ENCODE measurements around the gene MYO5B.

DNA sequence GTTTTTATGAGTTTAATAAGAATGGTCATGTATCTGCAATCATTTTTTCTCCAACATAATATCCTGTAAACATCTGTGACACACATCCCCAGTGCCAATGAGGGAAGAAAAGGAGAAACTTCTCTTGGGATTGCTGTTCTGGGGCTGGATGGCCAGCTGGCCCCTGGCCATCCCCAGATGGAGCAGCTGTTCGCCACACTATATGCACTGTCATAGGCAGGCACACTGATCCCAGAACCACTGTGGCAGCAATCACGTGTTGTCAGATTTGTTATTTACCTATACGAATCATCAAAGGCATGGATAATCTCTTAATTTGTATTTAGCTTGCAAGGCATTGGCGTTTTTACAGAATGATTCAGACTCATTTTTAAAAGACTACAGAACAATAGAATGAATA, 214.1 kb downstream of the MYO5B start:
- TF ChIP-seq SMC3 (conservative IDR thresholded peaks at IDR 0.05; ENCODE audit: insufficient read depth, low read depth, low read length): no peak
- no peak for TF ChIP-seq POLR2AphosphoS5 (IDR thresholded peaks at IDR 0.05; ENCODE audit: control insufficient read depth, insufficient read depth, low read depth, low read length)
- TF ChIP-seq, protein P1, sequence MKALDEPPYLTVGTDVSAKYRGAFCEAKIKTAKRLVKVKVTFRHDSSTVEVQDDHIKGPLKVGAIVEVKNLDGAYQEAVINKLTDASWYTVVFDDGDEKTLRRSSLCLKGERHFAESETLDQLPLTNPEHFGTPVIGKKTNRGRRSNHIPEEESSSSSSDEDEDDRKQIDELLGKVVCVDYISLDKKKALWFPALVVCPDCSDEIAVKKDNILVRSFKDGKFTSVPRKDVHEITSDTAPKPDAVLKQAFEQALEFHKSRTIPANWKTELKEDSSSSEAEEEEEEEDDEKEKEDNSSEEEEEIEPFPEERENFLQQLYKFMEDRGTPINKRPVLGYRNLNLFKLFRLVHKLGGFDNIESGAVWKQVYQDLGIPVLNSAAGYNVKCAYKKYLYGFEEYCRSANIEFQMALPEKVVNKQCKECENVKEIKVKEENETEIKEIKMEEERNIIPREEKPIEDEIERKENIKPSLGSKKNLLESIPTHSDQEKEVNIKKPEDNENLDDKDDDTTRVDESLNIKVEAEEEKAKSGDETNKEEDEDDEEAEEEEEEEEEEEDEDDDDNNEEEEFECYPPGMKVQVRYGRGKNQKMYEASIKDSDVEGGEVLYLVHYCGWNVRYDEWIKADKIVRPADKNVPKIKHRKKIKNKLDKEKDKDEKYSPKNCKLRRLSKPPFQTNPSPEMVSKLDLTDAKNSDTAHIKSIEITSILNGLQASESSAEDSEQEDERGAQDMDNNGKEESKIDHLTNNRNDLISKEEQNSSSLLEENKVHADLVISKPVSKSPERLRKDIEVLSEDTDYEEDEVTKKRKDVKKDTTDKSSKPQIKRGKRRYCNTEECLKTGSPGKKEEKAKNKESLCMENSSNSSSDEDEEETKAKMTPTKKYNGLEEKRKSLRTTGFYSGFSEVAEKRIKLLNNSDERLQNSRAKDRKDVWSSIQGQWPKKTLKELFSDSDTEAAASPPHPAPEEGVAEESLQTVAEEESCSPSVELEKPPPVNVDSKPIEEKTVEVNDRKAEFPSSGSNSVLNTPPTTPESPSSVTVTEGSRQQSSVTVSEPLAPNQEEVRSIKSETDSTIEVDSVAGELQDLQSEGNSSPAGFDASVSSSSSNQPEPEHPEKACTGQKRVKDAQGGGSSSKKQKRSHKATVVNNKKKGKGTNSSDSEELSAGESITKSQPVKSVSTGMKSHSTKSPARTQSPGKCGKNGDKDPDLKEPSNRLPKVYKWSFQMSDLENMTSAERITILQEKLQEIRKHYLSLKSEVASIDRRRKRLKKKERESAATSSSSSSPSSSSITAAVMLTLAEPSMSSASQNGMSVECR (CRISPR knock-in tag; IDR thresholded peaks at IDR 0.05): no peak
- TF ChIP-seq EGR1 (conservative IDR thresholded peaks at IDR 0.05): no peak
- no peak for TF ChIP-seq BMI1 (IDR thresholded peaks at IDR 0.05; ENCODE audit: low read length)
- no peak for TF ChIP-seq FOXP1 (CRISPR knock-in tag; IDR thresholded peaks at IDR 0.05)
